HG03457 (cell line): ENCODE data around the gene TFF1.

Source experiments
- ATAC-seq: cut with Tn5 transposase; IDR thresholded peaks from one replicate; pipeline ENCODE4 v1.9.1; 2021; ENCODE audit warnings: moderate number of reproducible peaks; ENCODE audit not compliant: unreplicated experiment

The TFF1 gene

DNA sequence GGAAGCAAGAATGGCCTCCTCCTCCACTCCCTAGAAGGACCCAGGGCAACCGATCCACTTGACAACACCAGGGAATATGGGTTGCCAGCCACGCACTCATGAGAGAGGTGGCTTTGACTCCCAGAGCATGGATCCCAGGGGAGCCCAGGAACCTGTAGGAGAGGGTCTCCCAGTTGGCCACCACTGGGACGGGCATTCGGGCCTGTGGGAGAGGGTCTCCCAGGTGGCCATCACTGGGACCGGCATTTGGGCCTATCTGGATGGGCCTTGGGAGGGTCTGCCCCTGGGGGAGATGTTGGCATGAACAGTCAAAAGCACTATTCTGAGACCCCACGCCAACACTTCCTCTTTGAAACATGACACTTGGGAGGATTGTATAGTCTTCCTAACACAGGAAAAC, 565 bp downstream of the TFF1 start:
- no peak for ATAC-seq

GRCh38 chr21:42364304-42364865, 1.9 kb downstream of the TFF1 start:
- ATAC-seq: no peak

GRCh38 chr21:42363312-42363711, 3.0 kb downstream of the TFF1 start:
- no peak for ATAC-seq

GRCh38 chr21:42362700-42363099, 3.6 kb downstream of the TFF1 start:
- no peak for ATAC-seq

DNA sequence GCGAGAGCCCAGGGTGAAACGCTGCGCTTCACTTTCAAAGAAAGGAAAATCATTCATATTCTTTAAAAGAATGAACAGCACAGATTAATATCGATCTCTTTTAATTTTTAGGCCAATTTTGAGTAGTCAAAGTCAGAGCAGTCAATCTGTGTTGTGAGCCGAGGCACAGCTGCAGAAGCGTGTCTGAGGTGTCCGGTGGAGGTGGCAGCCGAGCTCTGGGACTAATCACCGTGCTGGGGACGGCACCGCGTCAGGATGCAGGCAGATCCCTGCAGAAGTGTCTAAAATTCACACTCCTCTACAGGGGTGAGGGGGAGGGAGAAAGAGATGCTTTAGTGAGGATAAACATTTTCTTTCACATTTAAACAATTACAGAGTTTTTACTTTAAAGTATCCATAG, 4.1 kb downstream of the TFF1 start:
- no peak for ATAC-seq

- no peak for ATAC-seq
Measured at GRCh38 chr21:42361286-42361685, 5.0 kb downstream of the TFF1 start.

DNA sequence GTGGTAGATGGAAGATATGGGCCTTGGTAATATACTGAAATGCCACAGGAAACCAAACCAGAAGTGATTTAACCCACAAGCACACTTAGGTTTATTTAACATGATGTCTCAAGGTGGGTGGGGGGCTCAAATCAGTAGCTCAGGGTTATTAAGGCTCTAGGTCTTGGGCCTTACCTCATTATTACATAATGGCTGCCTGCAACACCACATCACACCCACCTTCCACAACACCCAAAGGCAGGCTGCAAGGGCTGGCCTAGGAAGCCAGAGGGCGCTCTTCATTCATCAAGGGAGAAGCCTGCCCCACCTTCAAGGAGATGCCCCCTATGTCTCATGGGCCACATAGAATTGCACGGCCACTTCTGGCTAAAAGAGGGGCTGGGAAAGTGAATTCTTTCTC, 6.0 kb downstream of the TFF1 start:
- ATAC-seq: no peak

- no peak for ATAC-seq
Measured at GRCh38 chr21:42358937-42359336, 7.4 kb downstream of the TFF1 start.

DNA sequence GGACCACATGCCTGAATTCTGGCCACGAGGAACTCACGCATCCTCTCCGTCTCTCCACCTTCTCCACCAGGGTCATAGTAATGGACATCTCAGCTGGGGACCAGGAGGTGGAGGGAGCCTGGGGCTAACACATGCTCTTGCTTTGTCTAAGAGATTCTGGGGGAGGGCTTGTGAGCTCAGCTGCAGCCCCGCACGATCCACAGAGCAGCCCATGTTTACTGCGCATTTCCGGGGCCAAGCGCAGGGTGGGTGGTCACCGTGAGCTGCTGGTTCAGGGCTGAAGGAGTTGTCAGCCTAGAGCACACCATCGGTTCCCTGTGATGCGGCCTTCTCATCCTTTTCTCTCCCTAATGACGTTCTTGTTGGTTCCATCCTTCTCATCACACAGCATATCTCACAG, 8.1 kb downstream of the TFF1 start:
- no peak for ATAC-seq

GRCh38 chr21:42357307-42357706, 9.0 kb downstream of the TFF1 start:
- ATAC-seq: no peak

- ATAC-seq: no peak
Measured at GRCh38 chr21:42356650-42357049, 9.7 kb downstream of the TFF1 start.

DNA sequence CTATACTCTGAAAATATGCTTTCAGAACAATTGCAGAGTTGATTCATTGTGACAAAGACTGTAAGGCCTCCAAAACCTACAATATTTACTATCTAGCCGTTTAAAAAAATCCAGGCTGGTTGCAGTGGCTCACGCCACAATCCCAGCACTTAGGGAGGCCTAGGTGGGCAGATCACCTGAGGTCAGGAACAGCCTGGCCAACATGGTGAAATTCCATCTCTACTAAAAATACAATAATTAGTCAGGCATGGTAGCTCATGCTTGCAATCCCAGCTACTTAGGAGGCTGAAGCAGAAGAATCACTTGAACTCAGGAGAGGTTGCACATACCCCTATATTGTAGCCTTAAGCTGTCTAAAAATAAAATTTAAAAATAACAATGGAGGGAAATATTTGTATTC, 10.3 kb downstream of the TFF1 start:
- no peak for ATAC-seq

DNA sequence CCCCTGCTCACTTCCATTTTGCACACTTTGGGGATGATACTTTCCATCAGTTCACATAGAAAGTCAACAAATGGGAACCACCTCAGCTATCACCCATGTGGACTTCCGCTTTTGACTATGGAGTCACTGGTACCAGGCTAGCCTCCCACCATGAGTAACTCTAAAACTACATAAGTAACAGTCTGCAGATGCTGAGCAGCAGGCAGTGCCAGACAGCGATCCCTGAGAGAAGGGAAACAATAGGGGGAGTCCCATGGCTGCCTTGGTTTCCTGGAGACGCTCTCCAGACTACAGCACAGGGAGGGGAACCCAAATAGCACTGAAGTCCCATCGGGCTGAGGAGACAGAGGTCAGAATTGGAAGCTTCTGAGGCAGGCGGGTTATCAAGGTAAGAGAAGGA, 12.7 kb downstream of the TFF1 start:
- no peak for ATAC-seq

DNA sequence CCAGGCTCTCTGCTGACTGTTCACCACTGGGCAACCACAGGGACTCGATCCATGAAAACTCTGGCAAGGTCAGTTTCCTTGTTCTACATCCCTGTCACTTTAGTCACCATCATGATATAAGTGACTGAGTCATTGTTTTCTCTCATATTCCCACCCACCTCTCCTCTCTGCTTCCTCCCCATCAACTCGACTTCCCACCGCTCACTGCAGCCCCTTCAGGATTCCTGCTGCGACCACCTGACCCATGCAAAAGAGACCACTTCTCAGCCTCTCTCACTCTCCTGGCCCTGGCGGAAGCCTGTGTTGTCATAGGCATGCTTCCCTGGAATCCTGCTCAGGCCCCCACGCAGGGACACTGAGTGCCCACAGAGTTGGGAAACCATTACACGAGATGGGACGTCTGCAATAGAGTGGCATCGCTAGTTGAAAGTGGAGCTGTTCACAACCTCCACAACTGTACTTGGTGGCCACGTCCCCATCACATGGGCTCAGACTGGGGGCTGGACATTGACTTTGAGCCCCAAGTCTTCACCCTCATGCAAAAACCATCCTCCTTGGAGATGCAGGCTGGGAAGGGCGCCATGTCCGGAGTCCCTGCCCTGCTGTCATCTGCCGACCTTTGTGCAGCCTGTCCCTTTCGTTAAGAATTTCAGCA, 13.8 kb downstream of the TFF1 start:
- ATAC-seq: no peak

- ATAC-seq: no peak
Measured at GRCh38 chr21:42351626-42352440, 14.5 kb downstream of the TFF1 start.

- ATAC-seq: no peak
Measured at GRCh38 chr21:42350927-42351426, 15.4 kb downstream of the TFF1 start, which contains the start of gene TFF2. TSS of gene TFF2 (minus strand) at chr21:42350994. CDS start at chr21:42350957, 37 bp downstream.

DNA sequence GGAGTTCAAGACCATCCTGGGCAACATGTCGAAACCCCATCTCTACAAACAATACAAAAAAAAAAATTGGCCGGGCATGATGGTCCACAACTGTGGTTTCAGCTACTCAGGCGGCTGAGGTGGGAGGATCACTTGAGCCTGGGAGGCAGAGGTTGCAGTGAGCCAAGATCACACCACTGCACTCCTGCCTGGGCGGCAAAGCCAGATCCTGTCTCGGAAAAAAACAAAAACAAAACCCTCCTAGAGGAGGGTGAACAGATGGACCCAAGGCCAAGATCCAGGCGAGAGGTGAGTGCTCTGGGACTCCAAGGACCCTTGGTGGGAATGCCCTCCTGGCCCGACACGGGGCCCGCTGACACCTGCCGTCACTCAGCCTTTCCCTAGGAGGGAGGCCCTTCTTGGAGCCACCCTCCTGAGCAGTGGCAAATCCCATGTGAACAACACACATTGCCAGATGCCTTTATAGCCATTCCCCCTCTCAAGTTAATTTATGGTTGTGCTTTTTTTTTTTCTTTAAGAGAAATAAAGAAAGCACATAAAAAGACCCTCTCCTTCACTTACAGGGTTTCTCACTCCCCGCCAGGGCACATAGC, 15.9 kb downstream of the TFF1 start:
- no peak for ATAC-seq

- no peak for ATAC-seq
Measured at GRCh38 chr21:42349420-42350317, 16.7 kb downstream of the TFF1 start.

DNA sequence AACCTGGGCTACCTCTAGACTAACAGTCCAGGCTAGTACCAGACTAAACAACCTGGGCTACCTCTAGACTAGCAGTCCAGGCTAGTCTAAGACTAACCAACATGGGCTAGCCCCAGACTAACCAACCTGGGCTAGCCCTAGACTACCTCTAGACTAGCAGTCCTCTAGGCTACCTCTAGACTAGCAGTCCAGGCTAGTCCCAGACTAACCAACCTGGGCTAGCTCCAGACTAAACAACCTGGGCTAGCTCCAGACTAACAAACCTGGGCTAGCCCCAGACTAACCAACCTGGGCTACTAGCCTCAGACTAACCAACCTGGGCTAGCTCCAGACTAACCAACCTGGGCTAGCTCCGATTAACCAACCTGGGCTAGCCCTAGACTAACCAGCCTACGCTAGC, 17.6 kb downstream of the TFF1 start:
- ATAC-seq: no peak

DNA sequence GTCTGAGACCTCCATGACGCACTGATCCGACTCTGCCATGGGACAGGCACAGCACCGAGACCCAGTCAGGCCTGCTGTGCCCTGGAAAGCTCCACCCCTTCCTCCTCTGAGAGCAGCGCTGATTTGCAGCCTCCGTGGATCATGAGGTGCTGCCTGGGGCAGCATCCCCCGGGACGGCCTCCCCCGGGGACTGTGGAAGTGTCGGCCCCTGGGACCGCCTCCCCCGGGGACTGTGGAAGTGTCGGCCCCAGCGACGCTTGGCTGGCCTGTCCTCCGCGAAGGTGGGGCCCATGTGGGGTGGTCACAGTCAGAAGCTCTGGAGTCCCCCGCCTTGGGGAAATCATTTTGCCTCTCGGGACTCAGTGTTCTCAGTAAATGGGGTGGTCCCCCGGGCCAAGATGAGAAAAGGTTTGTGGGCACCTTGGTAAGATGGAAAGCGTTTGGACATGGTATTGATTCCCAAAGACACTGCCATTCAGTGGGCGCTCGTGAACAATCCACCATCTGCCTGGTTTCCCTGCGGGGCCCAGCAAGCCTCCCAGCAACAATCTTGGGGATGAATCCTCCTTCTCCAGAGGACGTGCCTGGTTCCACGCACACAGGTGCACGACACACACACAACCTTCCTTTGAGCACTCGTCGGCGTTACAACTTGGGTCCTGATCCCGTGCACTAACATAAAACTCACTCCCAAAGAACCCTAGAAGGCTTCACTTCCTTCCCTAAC, 18.6 kb downstream of the TFF1 start:
- no peak for ATAC-seq
